Keratinocyte (primary cell): Measurements from ENCODE around the gene AGR3. TPM values are rescaled to one million over a fixed set of nuclear protein-coding genes. Genes with fewer than 3 reads are reported as not detected.

Experiments used
- DNase-seq: peaks from one replicate; pipeline ENCODE4 v3.0.0-alpha.2; 2011; ENCODE audit warnings: low read depth, missing footprints, low spot score
- FAIRE-seq: peaks from 2 replicates; lab custom pipeline; 2011; peaks lifted over from hg19 to GRCh38; lab: Jason Lieb, UNC
- H2AFZ ChIP-seq: 2 replicates; pipeline ENCODE4 v1.6.0; 2012; ENCODE audit warnings: low read length, control low read depth, inconsistent platforms; ENCODE audit not compliant: control insufficient read depth
- H3K27ac ChIP-seq: 2 replicates; pipeline ENCODE4 v1.5.1; 2011; ENCODE audit warnings: low read length; ENCODE audit not compliant: control insufficient read depth, insufficient read depth
- H3K27me3 ChIP-seq: 3 replicates; pipeline ENCODE4 v1.6.0; 2011; ENCODE audit warnings: low read length; ENCODE audit not compliant: control insufficient read depth, insufficient read depth; ENCODE audit errors: extremely low read depth
- H3K36me3 ChIP-seq, 2 experiments: 2 replicates in 1 of 2; 3 replicates in 1 of 2; pipeline ENCODE4 v1.5.1; 2011; ENCODE audit warnings: low read length in 2 of 2, mild to moderate bottlenecking in 1 of 2; ENCODE audit not compliant: control insufficient read depth in 2 of 2, insufficient read depth in 2 of 2; ENCODE audit errors: extremely low read depth in 1 of 2
- H3K4me1 ChIP-seq: 3 replicates; pipeline ENCODE4 v1.5.1; 2011; ENCODE audit warnings: low read length; ENCODE audit not compliant: control insufficient read depth, insufficient read depth; ENCODE audit errors: extremely low read depth
- H3K4me2 ChIP-seq: 3 replicates; pipeline ENCODE4 v1.6.0; 2011; ENCODE audit warnings: low read depth, low read length; ENCODE audit not compliant: control insufficient read depth, insufficient read depth; ENCODE audit errors: extremely low read depth
- H3K4me3 ChIP-seq, 3 experiments: fragments of 200-600 bp in 1 of 3; sonication (generic) in 1 of 3; 2 replicates in 2 of 3; 3 replicates in 1 of 3; pipeline ENCODE4 v1.5.1; 2011 to 2016; ENCODE audit warnings: low read length in 3 of 3, mild to moderate bottlenecking in 3 of 3, control low read depth in 2 of 3, inconsistent platforms in 1 of 3, low read depth in 1 of 3, mixed read lengths in 1 of 3, mixed run types in 1 of 3, moderate library complexity in 1 of 3; ENCODE audit not compliant: control insufficient read depth in 2 of 3, insufficient read depth in 2 of 3; ENCODE audit errors: extremely low read depth in 1 of 3
- H3K79me2 ChIP-seq: 2 replicates; pipeline ENCODE4 v1.6.0; 2012; ENCODE audit warnings: low read length; ENCODE audit not compliant: control insufficient read depth, insufficient read depth
- H3K9ac ChIP-seq: 3 replicates; pipeline ENCODE4 v1.6.0; 2011; ENCODE audit warnings: low read length; ENCODE audit not compliant: control insufficient read depth, insufficient read depth; ENCODE audit errors: extremely low read depth
- H3K9me1 ChIP-seq: 3 replicates; pipeline ENCODE4 v1.6.0; 2011; ENCODE audit warnings: low read length; ENCODE audit not compliant: control insufficient read depth, insufficient read depth; ENCODE audit errors: extremely low read depth
- H3K9me3 ChIP-seq: 2 replicates; pipeline ENCODE4 v1.5.1; 2012; ENCODE audit warnings: low read depth, low read length; ENCODE audit not compliant: control insufficient read depth
- H4K20me1 ChIP-seq: 3 replicates; pipeline ENCODE4 v1.6.0; 2011; ENCODE audit warnings: low read length; ENCODE audit not compliant: control insufficient read depth, insufficient read depth; ENCODE audit errors: extremely low read depth
- CTCF ChIP-seq, 3 experiments: IDR thresholded peaks in 1 of 3; conservative IDR thresholded peaks in 1 of 3; optimal IDR thresholded peaks in 1 of 3; 2 replicates in 2 of 3; 3 replicates in 1 of 3; pipeline versions ENCODE3 to v1.5.1; 2011; ENCODE audit warnings: low read length in 3 of 3, mild to moderate bottlenecking in 3 of 3, moderate library complexity in 2 of 3, control low read depth in 1 of 3, inconsistent platforms in 1 of 3; ENCODE audit not compliant: insufficient read depth in 2 of 3; ENCODE audit errors: extremely low read depth in 1 of 3
- EZH2 ChIP-seq: IDR thresholded peaks from one replicate; pipeline ENCODE4 v1.6.1; 2012; ENCODE audit warnings: inconsistent platforms, mild to moderate bottlenecking, low read length, moderate library complexity
- dilution Hi-C: fragments of 300-500 bp; cut with MboI; formaldehyde crosslinking; loops from one replicate; pipeline ENCODE4 v1.7.0; 2020; ENCODE audit warnings: low sequenced_read_pairs; ENCODE audit not compliant: extremely low pct_ligation_motif_present
- polyA plus RNA-seq, 5 experiments: library from polyadenylated mRNA; depleted of rRNA in 3 of 5; stranded (reverse) in 3 of 5; stranded (forward) in 1 of 5; unstranded in 1 of 5; fragments of >200 nt; gene quantifications; 1 replicate in 1 of 5; 2 replicates in 3 of 5; 3 replicates in 1 of 5; pipeline versions ENCODE4 v1.2.1 to v1.2.3, GENCODE V29; 2011 to 2012; ENCODE audit warnings: missing spikeins in 2 of 5, low read depth in 1 of 5, low replicate concordance in 1 of 5

The AGR3 gene
- polyA plus RNA-seq, 1 donor (not counting 4 experiments of a cell fraction or from before 2014, with no cell fraction given) = not detected

DNA sequence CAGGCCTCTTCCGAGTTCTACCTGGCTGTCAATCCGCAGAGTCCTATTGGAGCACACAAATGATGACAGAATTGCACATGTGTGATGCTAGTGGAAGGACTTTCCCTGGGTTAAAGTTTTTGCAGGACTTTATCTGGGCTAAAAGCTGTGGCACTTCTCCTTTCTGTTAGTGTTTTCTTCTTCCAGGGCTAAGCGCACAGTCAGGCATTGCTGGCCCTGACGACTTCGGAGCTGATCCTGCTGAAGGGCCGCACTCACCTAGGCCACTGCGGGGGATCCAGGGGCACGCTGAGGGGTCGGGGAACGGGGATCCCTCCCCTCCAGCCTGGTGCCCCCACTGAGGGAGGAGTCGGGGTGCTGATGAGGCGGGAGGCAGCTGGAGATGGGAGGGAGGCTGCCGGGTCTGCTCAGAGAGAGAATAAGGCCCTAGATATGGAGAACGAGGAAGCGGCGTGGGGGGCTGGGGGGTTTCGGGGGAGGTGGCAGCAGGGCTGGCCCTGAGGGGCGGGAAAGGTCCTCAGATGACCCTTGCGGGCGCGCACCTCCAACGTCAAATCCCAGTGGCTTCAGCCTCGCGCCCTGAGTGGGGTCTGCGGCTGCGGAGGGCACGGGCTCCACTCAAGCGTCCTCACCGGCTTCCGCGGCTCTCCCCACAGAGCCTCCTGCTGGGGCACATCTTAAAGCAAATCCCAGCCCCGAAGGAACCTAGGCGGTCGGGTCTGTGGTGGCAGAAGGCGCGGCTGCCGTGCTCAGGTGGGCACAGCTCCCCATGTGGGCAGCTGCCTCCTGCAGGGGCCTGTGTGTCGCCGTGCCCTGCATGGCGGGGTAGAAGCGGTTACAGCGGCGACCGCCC lies 30.9 kb downstream of the AGR3 start:
- H4K20me1 ChIP-seq = no peaks in the 10 kb centered on the region
- TF ChIP-seq EZH2 (no peak), CTCF (optimal IDR thresholded peaks at IDR 0.05 in 1 of 3, IDR thresholded peaks at IDR 0.05 in 1 of 3, conservative IDR thresholded peaks at IDR 0.05 in 1 of 3; ENCODE audit: extremely low read depth in 1 of 3, insufficient read depth in 2 of 3, low read length in 3 of 3) (no peak)
- no peak overlapping the region for H3K9ac ChIP-seq
- H3K36me3 ChIP-seq = no peaks in the 10 kb centered on the region
- no peak overlapping the region for H3K4me3 ChIP-seq
- H2AFZ ChIP-seq = no peak overlapping the region
- DNase-seq (no peak), FAIRE-seq (no peak)
- no peaks in the 10 kb centered on the region for H3K9me1 ChIP-seq
- H3K27me3 ChIP-seq = no peaks in the 10 kb centered on the region
- no peaks in the 10 kb centered on the region for H3K9me3 ChIP-seq
- no peak overlapping the region for H3K4me2 ChIP-seq
- dilution Hi-C loops = no loop called here
- H3K79me2 ChIP-seq = no peaks in the 10 kb centered on the region
- H3K4me1 ChIP-seq = peaks cover 10% of the 10 kb centered on the region
- no peak overlapping the region for H3K27ac ChIP-seq

- no peaks in the 10 kb centered on the region for H4K20me1 ChIP-seq
- H3K36me3 ChIP-seq = no peaks in the 10 kb centered on the region
- no peaks in the 10 kb centered on the region for H3K9me1 ChIP-seq
- no peak overlapping the region for H3K9ac ChIP-seq
- H3K27me3 ChIP-seq = no peaks in the 10 kb centered on the region
- no peak overlapping the region for H3K4me3 ChIP-seq
- FAIRE-seq (no peak), DNase-seq (no peak)
- dilution Hi-C loops = no loop called here
- TF ChIP-seq CTCF (optimal IDR thresholded peaks at IDR 0.05 in 1 of 3, IDR thresholded peaks at IDR 0.05 in 1 of 3, conservative IDR thresholded peaks at IDR 0.05 in 1 of 3; ENCODE audit: extremely low read depth in 1 of 3, insufficient read depth in 2 of 3, low read length in 3 of 3) (no peak), EZH2 (no peak)
- peaks cover 10% of the 10 kb centered on the region for H3K4me1 ChIP-seq
- no peak overlapping the region for H2AFZ ChIP-seq
- H3K79me2 ChIP-seq = no peaks in the 10 kb centered on the region
- no peak overlapping the region for H3K27ac ChIP-seq
- no peak overlapping the region for H3K4me2 ChIP-seq
- H3K9me3 ChIP-seq = no peaks in the 10 kb centered on the region
Measured at GRCh38 chr7:16849296-16850148, 32.3 kb downstream of the AGR3 start.
